ENCODE results near the gene ZNF853. TPM values are rescaled to one million over a fixed set of nuclear protein-coding genes. Genes with fewer than 3 reads are reported as not detected.
A peak's percentile ranks its signal among the peaks of the same experiment; 100 is the strongest.
"Not testable (repeated sequence)": the region's sequence is repeated elsewhere in the genome, so short reads cannot be mapped to it uniquely, and the experiment has no call there.

The ZNF853 gene
- total RNA-seq, 2 experiments from 2014 or later: 0.30 to 0.33 TPM

DNA sequence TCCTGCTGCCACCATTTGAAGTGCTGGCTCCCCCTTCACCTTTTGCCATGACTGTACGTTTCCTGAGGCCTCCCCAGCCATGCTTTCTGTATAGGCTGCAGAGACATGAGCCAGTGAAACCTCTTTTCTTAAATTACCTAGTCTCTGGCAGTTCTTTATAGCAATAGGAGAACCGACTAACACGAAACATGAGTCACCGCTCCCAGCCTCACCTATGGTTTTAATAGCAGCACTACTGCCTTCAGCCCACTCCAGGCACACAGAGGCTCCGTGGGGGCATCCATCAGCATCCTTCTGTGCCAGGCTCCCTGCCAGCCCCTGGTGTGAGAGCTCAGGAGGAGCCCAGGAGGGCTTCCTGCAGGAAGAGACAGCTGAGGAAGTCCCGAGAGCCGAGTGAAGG lies 16.2 kb downstream of the ZNF853 start:
- no peak for DNase-seq
- no peaks in the 10 kb centered on the region for H3K27me3 Mint-ChIP-seq
- H3K9me3 Mint-ChIP-seq: no peaks in the 10 kb centered on the region
- no peak overlapping the region for H3K27ac Mint-ChIP-seq
- POLR2A ChIA-PET: no interaction called here
- peaks cover 9% of the 10 kb centered on the region for H3K4me1 Mint-ChIP-seq
- CTCF ChIA-PET: interaction anchor here (0.6 kb wide), 1 partner anchor 17 kb away, joined by 3 read pairs; no protein-coding TSS in a partner anchor
- no peaks in the 10 kb centered on the region for H3K36me3 Mint-ChIP-seq (ENCODE audit: low read depth)
- H3K4me3 Mint-ChIP-seq: no peak overlapping the region

DNA sequence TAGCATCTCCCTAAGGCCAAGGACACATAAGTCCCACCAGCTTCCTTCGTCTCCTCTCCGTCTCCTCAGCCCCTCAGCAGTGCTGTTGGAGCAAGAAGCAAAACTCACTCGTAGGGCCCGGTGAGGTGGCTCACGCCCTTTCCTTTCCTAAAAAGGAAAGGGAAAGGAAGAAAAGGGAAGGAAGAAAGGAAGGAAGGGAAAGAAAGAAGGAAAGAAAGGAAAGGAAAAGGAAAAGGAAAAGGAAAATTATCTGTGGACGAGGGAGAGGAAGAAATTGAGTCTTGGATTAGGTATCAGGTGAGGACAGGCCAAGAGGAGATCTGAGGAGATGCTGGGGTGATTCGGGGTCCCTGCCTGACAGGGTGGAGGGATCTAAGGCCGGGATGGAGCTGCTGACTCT lies 18.6 kb downstream of the ZNF853 start:
- no peak for DNase-seq
- Mint-ChIP-seq H3K4me1 (peaks cover 22% of the 10 kb centered on the region), H3K27me3 (no peaks in the 10 kb centered on the region), H3K9me3 (no peaks in the 10 kb centered on the region), H3K4me3 (peak overlapping the region; percentile 20), H3K27ac (no peak overlapping the region), H3K36me3 (ENCODE audit: low read depth) (peaks cover 6% of the 10 kb centered on the region)
- POLR2A ChIA-PET: no interaction called here
- CTCF ChIA-PET: no interaction called here

DNA sequence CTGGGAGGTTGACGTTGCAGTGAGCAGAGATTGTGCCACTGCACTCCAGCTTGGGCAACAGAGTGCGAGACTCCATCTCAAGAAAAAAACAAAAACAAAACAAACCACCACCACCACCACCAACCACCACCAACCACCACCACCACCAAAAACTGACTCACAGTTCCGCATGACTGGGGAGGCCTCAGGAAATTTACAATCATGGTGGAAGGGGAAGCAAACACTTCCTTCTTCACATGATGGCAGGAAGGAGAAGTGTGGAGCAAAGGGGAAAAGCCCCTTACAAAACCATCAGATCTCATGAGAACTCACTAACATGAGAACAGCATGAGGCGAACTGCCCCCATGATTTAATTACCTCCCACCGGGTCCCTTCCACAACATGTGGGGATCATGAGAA lies 19.6 kb downstream of the ZNF853 start:
- CTCF ChIA-PET, H3K9me3 Mint-ChIP-seq, H3K4me3 Mint-ChIP-seq, DNase-seq, H3K27me3 Mint-ChIP-seq, H3K27ac Mint-ChIP-seq, POLR2A ChIA-PET: not testable (repeated sequence)
- Mint-ChIP-seq H3K4me1 (peaks cover 30% of the 10 kb centered on the region), H3K36me3 (ENCODE audit: low read depth) (peaks cover 16% of the 10 kb centered on the region)

DNA sequence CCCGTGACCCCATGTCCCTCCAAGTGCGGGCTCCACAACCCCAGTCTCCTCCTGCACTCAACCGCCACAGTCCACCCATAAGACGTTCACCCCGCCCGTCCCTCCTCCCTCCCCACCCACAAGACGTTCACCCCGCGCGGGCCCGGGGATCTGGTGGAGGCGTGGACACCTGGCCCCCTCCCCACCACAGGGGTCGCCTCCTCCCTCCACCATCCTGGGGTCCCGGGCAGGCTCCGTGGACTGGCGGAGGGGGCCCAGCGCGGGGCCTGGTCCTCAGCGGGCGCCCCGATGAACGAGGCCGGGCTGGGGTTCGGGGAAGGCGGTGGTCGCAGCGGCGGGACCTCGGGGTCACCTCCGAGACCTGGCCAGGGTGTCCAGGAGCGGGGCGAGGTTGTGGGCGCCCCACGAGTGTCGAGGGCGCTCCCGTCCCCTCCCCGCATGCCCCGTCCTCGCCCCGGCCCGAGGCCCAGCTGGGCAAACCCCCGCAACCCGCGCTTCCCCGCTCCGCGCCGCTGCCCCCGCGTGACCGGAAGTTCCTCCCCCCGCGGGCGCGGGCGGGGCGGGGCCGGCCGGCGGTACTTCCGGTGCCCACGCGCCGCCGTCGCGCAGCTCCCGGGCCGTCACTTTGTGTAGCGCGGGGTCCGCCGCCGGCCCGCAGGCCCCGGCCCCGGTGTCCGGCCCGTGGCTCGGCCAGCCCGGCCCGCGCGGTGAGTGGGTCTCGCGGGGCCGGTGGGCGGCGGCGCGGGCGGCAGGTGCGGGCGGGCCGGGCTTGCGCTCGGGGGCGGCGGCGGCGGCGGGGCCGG lies 21.5 kb downstream of the ZNF853 start, which contains the start of gene ZNF316:
Gene ZNF316, plus strand, starts transcription at position 578 of the 803 bp plus-strand sequence. CDS start 5,092 bp downstream, outside the sequence.
- Mint-ChIP-seq H3K9me3 (no peaks in the 10 kb centered on the region), H3K27me3 (no peaks in the 10 kb centered on the region), H3K4me1 (peaks cover 35% of the 10 kb centered on the region), H3K36me3 (ENCODE audit: low read depth) (peaks cover 32% of the 10 kb centered on the region), H3K27ac (peak within 1 kb of the TSS; percentile 92), H3K4me3 (peak within 1 kb of the TSS; percentile 81)
- POLR2A ChIA-PET: no interaction called here
- DNase-seq: peak; percentile 54
- CTCF ChIA-PET: no interaction called here

DNA sequence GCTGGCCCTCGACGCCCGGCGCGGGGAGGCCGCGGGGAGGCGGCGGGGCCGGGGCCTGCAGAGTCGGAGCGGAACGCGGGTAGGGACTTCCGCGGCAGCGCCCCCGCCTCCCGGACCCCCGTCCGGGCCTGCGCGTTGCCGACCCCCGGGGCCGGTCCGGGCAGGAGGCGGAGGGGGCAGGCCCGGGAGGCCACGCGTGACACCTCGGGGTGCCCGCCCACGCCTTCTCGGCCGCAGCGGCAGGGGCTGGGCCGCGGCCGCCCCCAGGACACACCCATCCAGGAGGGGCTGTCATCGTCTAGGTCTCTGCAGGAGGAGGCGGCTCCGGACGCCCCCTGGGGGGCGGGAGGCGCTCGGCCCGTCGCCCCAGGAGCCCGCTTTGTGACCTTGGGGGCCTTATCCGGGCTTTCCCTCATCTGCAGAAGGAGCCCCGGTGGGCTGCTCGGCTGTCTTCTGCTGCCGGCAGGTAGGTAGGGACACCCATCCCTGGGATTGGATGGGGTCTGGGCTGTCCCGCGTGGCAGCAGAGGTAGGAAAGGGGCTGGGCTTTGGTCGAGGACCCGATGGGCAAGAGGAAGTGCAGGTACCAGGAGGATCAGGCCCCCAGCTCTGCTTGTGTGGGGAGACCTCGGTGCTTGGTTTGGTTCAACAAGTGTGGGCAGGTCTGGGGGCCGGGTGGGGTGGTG lies 22.3 kb downstream of the ZNF853 start:
- Mint-ChIP-seq H3K36me3 (ENCODE audit: low read depth) (peaks cover 36% of the 10 kb centered on the region), H3K27ac (peak overlapping the region; percentile 92), H3K4me1 (peaks cover 35% of the 10 kb centered on the region), H3K4me3 (peak overlapping the region; percentile 81), H3K27me3 (no peaks in the 10 kb centered on the region), H3K9me3 (no peaks in the 10 kb centered on the region)
- CTCF ChIA-PET: no interaction called here
- peak; percentile 46 for DNase-seq
- POLR2A ChIA-PET: interaction anchor here (0.6 kb wide), 1 partner anchor 21 kb away, joined by 3 read pairs; no protein-coding TSS in a partner anchor

DNA sequence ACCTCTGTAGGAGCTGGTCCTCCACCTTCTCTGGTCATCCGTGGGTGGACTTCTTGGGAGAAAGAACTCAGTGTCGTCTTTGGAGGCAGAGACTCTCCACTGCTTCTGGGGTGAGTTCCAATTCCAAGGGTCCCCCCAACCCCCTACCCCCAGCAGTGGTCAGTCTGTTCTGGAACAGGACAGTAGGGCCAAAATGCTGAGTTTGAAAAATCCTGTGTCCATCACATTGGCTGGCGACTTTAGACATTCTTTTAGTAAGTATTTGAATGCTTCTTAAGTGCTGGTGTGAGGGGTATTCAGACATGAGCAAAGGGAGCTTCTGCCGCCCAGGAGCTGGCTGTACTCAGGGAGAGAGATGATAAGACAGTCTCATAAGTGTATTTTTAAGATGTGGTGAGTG lies 23.6 kb downstream of the ZNF853 start:
- H3K27ac Mint-ChIP-seq: peak overlapping the region; percentile 92
- H3K4me1 Mint-ChIP-seq: peaks cover 35% of the 10 kb centered on the region
- H3K36me3 Mint-ChIP-seq (ENCODE audit: low read depth): peaks cover 45% of the 10 kb centered on the region
- CTCF ChIA-PET: interaction anchor here (0.7 to 1.7 kb wide), 3 partner anchors 10 to 64 kb away, joined by 3 to 4 read pairs (median 3); no protein-coding TSS in a partner anchor
- peak overlapping the region; percentile 81 for H3K4me3 Mint-ChIP-seq
- no peaks in the 10 kb centered on the region for H3K27me3 Mint-ChIP-seq
- H3K9me3 Mint-ChIP-seq: no peaks in the 10 kb centered on the region
- DNase-seq: no peak
- POLR2A ChIA-PET: no interaction called here

DNA sequence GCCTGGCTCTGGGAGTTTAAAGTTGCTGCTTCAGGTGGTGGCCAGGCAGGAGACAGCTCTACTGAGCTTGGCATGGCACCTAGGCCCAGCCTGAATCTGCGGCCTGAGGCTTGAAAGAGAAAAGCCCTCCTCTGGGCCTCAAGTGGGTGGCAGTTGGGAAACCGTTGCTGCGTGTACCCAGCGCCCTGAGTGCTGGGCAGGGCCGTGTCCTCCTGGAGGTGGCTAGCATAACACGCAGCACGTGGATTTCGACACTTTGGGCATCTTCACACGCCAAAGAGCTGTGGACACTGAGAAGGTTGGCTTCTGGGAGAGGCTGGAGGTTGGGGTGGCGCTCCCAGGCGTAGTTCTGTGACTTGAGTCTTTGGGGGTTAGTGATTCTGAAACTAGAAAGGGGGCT lies 24.2 kb downstream of the ZNF853 start:
- Mint-ChIP-seq H3K9me3 (no peaks in the 10 kb centered on the region), H3K36me3 (ENCODE audit: low read depth) (peaks cover 47% of the 10 kb centered on the region), H3K27me3 (no peaks in the 10 kb centered on the region), H3K27ac (no peak overlapping the region), H3K4me1 (peaks cover 35% of the 10 kb centered on the region), H3K4me3 (peak overlapping the region; percentile 81)
- CTCF ChIA-PET: interaction anchor here (1.1 to 1.7 kb wide), 2 partner anchors 11 kb away, joined by 3 to 4 read pairs; no protein-coding TSS in a partner anchor
- POLR2A ChIA-PET: no interaction called here
- no peak for DNase-seq

DNA sequence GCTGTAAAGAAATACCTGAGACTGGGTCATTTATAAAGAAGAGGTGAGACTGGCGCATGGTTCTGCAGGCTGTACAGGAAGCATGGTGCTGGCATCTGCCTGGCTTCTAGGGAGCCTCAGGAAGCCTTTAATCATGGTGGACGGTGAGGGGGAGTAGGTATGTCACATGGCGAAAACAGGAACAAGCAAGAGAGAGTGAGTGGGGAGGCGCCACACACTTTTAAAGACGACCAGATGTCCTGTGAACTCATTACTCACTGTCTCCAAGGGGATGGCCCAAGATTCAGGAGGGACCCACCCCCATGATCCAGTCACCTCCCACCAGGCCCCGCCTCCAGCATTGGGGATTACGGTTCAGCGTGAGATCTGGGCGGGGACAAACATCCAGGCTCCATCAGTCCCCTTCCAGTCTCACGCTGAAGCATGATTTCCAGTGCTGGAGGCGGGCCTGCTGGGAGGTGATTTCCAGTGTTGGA lies 24.9 kb downstream of the ZNF853 start:
- Mint-ChIP-seq H3K4me1 (peaks cover 32% of the 10 kb centered on the region), H3K36me3 (ENCODE audit: low read depth) (peaks cover 52% of the 10 kb centered on the region), H3K27me3 (no peaks in the 10 kb centered on the region), H3K9me3 (no peaks in the 10 kb centered on the region), H3K27ac (no peak overlapping the region), H3K4me3 (no peak overlapping the region)
- ChIA-PET CTCF (interaction anchor here (0.8 to 1.7 kb wide), 2 partner anchors 11 to 1499 kb away, joined by 3 to 4 read pairs; no protein-coding TSS in a partner anchor), POLR2A (no interaction called here)
- no peak for DNase-seq

DNA sequence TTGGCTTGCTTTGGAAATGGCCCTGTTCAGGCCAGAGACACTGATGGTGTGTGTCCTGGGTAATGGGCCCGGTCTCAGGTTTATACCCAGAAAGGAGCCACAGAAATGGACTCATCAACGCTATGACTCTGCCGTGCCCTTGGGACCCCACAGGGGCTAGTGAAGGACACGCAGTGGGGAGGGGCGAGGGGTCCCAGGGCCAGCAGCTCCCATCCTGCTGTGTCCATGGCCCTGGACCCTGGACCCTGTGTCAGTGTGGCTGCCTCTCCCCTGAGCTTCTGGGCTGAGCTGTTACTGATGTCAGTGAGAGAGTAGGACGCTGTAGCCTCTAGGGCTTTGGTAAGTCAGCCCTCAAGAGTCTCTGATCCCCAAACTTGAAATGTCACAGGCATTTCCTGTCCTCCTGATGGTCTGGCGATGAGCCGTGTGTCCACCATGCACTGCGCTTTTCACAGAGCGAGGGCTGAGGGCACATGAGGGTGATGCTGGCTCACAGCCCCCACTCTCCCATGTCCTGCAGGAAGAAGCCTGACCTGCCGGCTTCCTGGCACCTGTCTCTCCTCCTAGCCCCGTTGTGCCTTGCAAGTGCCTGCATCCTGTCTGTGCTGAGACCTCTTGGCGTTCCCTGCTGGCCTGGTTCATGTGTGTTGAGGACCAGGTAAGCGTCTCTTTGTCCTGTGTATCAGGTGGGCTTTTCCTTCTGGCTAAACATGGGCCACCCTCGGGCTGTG lies 26.1 kb downstream of the ZNF853 start:
- no peaks in the 10 kb centered on the region for H3K9me3 Mint-ChIP-seq
- peaks cover 60% of the 10 kb centered on the region for H3K36me3 Mint-ChIP-seq (ENCODE audit: low read depth)
- H3K4me3 Mint-ChIP-seq: no peak overlapping the region
- no peak for DNase-seq
- H3K4me1 Mint-ChIP-seq: peaks cover 28% of the 10 kb centered on the region
- ChIA-PET POLR2A (no interaction called here), CTCF (no interaction called here)
- H3K27me3 Mint-ChIP-seq: no peaks in the 10 kb centered on the region
- H3K27ac Mint-ChIP-seq: no peak overlapping the region

DNA sequence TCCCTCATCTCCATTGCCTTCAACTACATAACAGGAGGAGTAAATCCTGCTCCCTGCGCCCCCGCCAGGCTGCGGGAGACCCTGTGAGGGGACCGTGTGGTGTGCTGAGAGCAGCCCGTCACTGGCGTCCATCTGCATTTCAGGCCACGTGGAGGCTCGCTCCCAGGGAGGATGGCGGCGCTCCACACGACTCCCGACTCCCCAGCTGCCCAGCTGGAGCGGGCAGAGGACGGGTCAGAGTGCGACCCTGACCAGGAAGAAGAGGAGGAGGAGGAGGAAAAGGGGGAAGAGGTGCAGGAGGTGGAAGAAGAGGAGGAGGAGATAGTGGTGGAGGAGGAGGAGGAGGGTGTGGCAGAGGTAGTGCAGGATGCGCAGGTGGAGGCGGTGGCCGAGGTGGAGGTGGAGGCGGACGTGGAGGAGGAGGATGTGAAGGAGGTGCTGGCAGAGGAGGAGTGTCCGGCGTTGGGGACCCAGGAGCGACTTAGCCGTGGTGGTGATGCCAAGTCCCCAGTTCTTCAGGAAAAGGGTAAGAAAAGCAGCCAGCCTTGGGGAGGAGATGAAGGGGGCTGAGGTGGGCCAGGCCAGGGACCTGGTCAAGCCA lies 26.9 kb downstream of the ZNF853 start:
- Mint-ChIP-seq H3K4me3 (no peak overlapping the region), H3K27me3 (no peaks in the 10 kb centered on the region), H3K9me3 (no peaks in the 10 kb centered on the region), H3K27ac (no peak overlapping the region), H3K36me3 (ENCODE audit: low read depth) (peaks cover 68% of the 10 kb centered on the region), H3K4me1 (peaks cover 26% of the 10 kb centered on the region)
- no peak for DNase-seq
- POLR2A ChIA-PET: no interaction called here
- CTCF ChIA-PET: no interaction called here

DNA sequence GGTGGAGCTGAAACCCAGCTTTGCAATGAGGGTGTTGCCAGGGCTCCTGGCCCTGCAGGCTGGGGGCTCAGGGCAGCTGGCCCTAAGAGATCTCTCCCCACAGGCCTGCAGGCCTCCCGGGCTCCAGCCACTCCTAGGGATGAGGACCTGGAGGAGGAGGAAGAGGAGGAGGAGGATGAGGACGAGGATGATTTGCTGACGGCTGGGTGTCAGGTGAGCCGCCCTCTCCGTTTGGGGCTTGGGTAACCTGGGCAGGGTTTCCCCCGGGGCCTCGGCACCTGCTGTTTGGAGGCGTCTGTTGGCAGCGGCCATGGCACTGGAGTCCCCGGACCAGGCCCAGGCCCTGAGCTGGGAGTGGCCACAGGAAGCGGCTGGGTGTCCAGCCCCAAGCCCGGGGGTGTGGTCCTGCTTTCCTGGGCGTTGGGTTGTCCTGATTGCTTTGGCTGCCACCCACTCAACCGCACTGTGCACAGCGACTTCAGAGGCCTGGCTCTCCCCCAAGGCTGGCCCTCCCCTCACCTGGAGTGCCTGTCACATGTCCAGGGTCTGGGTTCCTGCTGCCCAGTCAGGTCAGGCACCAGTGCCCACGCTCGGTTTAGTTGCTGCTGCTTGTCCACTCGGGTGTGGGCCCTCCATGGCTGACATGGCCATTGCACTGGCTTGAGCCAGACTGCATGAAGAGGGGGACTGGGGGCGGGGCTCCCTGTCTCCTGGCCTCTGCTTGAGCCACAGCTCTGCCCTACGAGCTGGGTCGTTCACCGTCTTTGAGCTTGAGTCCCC lies 27.6 kb downstream of the ZNF853 start:
- H3K27ac Mint-ChIP-seq: no peak overlapping the region
- peaks cover 73% of the 10 kb centered on the region for H3K36me3 Mint-ChIP-seq (ENCODE audit: low read depth)
- no peak for DNase-seq
- H3K4me1 Mint-ChIP-seq: peaks cover 23% of the 10 kb centered on the region
- ChIA-PET POLR2A (no interaction called here), CTCF (no interaction called here)
- no peaks in the 10 kb centered on the region for H3K9me3 Mint-ChIP-seq
- H3K4me3 Mint-ChIP-seq: no peak overlapping the region
- no peaks in the 10 kb centered on the region for H3K27me3 Mint-ChIP-seq

All from activated CD4-positive, alpha-beta T cell treated with anti-CD3 and anti-CD28 coated beads, Interleukin-2, amount 10 ng/mL, durations not matched to agents 7 days and 5 days (primary cell).